Measurements from ENCODE around the gene METTL26.

GRCh38 chr16:630249-630814 is 5.8 kb downstream of the METTL26 start:
- TF ChIP-seq EZH2phosphoT487 (IDR thresholded peaks at IDR 0.05; ENCODE audit: borderline replicate concordance): no peak
- no peak for TF ChIP-seq CTCF (conservative IDR thresholded peaks at IDR 0.05; ENCODE audit: low read length)

Data from Loucy (cell line).